SU-DHL-6 (cell line): ENCODE measurements around the gene ZNF414.

Source experiments
- CTCF ChIP-seq: fragments of 200-600 bp; sonication (generic); IDR thresholded peaks from one replicate; pipeline ENCODE4 v1.5.1; 2017; ENCODE audit warnings: antibody characterized with exemption, mild to moderate bottlenecking, low read length, moderate library complexity; ENCODE audit not compliant: insufficient read depth, poor library complexity, severe bottlenecking
- EZH2phosphoT487 ChIP-seq: fragments of 200-600 bp; sonication (generic), shearing (Covaris generic); conservative IDR thresholded peaks from 2 replicates; pipeline ENCODE4 v1.6.1; 2018; ENCODE audit warnings: mild to moderate bottlenecking, antibody characterized with exemption, low read length, moderate library complexity, mixed read lengths

GRCh38 chr19:8468761-8469373, 45.1 kb downstream of the ZNF414 start:
- TF ChIP-seq CTCF (no peak), EZH2phosphoT487 (no peak)
